BE2C (cell line): Measurements from ENCODE around the gene CCDC190.
"Not testable (repeated sequence)": the region's sequence is repeated elsewhere in the genome, so short reads cannot be mapped to it uniquely, and the experiment has no call there.

Experiments
- DNase-seq: peaks from one replicate; pipeline ENCODE4 v3.0.0-alpha.2; 2020
- H3K27me3 ChIP-seq: fragments of 250-450 bp; sonication (Bioruptor Pico); 2 replicates; pipeline ENCODE4 v1.5.1; 2020; ENCODE audit warnings: mild to moderate bottlenecking
- H3K36me3 ChIP-seq: fragments of 250-450 bp; sonication (Bioruptor Pico); 2 replicates; pipeline ENCODE4 v1.5.1; 2020; ENCODE audit warnings: mild to moderate bottlenecking
- H3K4me1 ChIP-seq: fragments of 250-450 bp; sonication (Bioruptor Pico); 2 replicates; pipeline ENCODE4 v1.5.1; 2020
- H3K4me3 ChIP-seq: 2 replicates; pipeline ENCODE4 v1.5.1; 2011; ENCODE audit warnings: low read depth, low read length
- H3K9me3 ChIP-seq: fragments of 250-450 bp; sonication (Bioruptor Pico); 2 replicates; pipeline ENCODE4 v1.5.1; 2020
- TF ChIP-seq, protein P1 (sequence below): IDR thresholded peaks from 2 replicates; pipeline ENCODE4 v1.5.1; 2012; ENCODE audit warnings: mild to moderate bottlenecking, low read depth, low read length

The CCDC190 gene

GRCh38 chr1:162823771-162824525, 37.0 kb downstream of the CCDC190 start:
- no peaks in the 10 kb centered on the region; the same call in 1 of the 2 replicates for H3K9me3 ChIP-seq
- H3K27me3 ChIP-seq, result no peaks in the 10 kb centered on the region
- peaks cover 12% of the 10 kb centered on the region for H3K4me1 ChIP-seq
- no peaks in the 10 kb centered on the region for H3K36me3 ChIP-seq
- TF ChIP-seq, protein P1, sequence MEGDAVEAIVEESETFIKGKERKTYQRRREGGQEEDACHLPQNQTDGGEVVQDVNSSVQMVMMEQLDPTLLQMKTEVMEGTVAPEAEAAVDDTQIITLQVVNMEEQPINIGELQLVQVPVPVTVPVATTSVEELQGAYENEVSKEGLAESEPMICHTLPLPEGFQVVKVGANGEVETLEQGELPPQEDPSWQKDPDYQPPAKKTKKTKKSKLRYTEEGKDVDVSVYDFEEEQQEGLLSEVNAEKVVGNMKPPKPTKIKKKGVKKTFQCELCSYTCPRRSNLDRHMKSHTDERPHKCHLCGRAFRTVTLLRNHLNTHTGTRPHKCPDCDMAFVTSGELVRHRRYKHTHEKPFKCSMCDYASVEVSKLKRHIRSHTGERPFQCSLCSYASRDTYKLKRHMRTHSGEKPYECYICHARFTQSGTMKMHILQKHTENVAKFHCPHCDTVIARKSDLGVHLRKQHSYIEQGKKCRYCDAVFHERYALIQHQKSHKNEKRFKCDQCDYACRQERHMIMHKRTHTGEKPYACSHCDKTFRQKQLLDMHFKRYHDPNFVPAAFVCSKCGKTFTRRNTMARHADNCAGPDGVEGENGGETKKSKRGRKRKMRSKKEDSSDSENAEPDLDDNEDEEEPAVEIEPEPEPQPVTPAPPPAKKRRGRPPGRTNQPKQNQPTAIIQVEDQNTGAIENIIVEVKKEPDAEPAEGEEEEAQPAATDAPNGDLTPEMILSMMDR, result no peak
- no peak for DNase-seq
- H3K4me3 ChIP-seq, result no peak overlapping the region

- Histone ChIP-seq H3K4me3 (peak overlapping the region; percentile 83), H3K9me3 (no peaks in the 10 kb centered on the region; the same call in 1 of the 2 replicates), H3K36me3 (no peaks in the 10 kb centered on the region), H3K4me1 (peaks cover 12% of the 10 kb centered on the region), H3K27me3 (no peaks in the 10 kb centered on the region)
- DNase-seq, result no peak
- TF ChIP-seq, protein P1, result no peak
These were observed 37.7 kb downstream of the CCDC190 start for GRCh38 chr1:162823231-162823630.

- peak; percentile 66 for DNase-seq
- Histone ChIP-seq H3K4me1 (peaks cover 12% of the 10 kb centered on the region), H3K36me3 (no peaks in the 10 kb centered on the region), H3K27me3 (no peaks in the 10 kb centered on the region), H3K4me3 (peak overlapping the region; percentile 83), H3K9me3 (no peaks in the 10 kb centered on the region; the same call in 1 of the 2 replicates)
- TF ChIP-seq, protein P1, result peak; percentile 9; the same call in 1 of the 2 replicates
These were observed 38.4 kb downstream of the CCDC190 start for GRCh38 chr1:162822391-162823200.

DNA sequence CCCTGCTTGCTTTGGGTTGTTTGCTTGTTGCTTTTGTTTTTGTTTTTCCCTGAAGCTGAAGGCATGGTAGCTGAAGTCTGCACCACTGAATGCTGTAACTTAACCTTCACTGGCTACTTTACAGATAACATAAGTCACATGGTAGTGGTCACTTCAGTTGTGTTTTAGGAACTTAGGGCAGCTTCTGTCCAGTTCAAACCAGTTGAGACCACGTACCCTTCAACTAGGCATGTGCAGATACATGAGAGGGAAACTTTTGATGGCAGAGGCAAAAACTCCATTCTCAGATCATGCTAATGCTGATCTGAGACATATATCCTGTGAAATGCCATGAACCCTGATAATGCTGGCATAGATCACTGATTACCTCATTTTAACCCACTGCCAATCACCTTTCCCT, 42.3 kb downstream of the CCDC190 start:
- peaks cover 12% of the 10 kb centered on the region for H3K4me1 ChIP-seq
- not testable (repeated sequence) for H3K36me3 ChIP-seq, H3K9me3 ChIP-seq, H3K4me3 ChIP-seq, DNase-seq, H3K27me3 ChIP-seq

DNA sequence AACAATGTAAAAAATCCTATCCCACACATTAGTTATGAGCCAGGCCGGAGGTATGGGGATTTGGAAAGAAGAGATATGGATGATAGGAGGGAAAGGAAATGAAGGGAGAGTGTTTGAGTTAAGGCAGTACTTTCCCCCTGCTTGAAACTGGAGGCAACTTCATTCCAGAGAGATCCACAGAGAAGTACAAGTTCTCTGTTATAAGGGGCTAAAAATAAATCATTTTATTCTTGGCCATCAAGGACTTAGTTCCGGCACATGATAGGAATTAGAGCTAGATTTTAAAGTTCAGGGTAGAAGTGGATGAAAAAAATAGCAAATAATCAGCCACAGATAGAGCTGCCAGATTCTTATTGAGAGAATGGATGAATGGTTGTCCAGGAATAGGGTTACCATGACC, 42.8 kb downstream of the CCDC190 start:
- not testable (repeated sequence) for H3K4me3 ChIP-seq, H3K27me3 ChIP-seq, H3K4me1 ChIP-seq, H3K36me3 ChIP-seq, DNase-seq, H3K9me3 ChIP-seq

- H3K4me1 ChIP-seq, H3K27me3 ChIP-seq, H3K9me3 ChIP-seq, DNase-seq, H3K36me3 ChIP-seq, H3K4me3 ChIP-seq: not testable (repeated sequence)
These were observed 48.6 kb downstream of the CCDC190 start for GRCh38 chr1:162812357-162812756.

DNA sequence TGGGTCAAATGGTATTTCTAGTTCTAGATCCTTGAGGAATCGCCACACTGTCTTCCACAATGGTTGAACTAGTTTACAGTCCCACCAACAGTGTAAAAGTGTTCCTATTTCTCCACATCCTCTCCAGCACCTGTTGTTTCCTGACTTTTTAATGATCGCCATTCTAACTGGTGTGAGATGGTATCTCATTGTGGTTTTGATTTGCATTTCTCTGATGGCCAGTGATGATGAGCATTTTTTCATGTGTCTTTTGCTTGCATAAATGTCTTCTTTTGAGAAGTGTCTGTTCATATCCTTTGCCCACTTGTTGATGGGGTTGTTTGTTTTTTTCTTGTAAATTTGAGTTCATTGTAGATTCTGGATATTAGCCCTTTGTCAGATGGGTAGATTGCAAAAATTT, 53.5 kb downstream of the CCDC190 start:
- not testable (repeated sequence) for H3K27me3 ChIP-seq, H3K4me3 ChIP-seq, H3K9me3 ChIP-seq, DNase-seq, H3K4me1 ChIP-seq, H3K36me3 ChIP-seq
